ENCODE data around the gene LEMD3. TPM values are rescaled to one million over a fixed set of nuclear protein-coding genes. Genes with fewer than 3 reads are reported as not detected.

LEMD3 gene
- total and polyA plus RNA-seq, 2 donors from 2014 or later = 7.5 to 31.8 TPM

DNA sequence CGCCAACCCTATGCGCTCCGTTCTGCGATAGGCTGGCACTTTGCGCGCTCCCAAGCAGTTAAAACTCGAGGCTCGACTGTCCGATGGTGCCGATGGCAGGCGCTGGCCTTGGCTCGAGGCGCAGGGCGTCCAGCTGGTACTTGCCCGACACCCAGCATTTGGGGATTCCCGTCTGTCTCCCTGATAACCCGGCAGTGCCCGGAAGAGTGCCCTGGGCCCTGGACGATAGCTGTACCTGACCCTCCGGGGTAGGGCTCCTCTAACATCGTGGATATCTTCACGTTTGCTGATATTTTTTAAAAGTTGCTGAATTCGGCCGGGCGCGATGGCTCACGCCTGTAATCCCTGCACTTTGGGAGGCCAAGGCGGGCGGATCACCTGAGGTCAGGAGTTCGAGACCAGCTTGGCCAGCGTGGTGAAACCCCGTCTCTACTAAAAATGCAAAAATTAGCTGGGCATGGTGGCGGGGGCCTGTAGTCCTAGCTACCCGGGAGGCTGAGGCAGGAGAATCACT is 47.4 kb upstream of the LEMD3 start:
- H3K4me3 ChIP-seq (ENCODE audit: low read length in 3 of 3) = no peak overlapping the region

GRCh38 chr12:65122703-65123102 is 46.7 kb upstream of the LEMD3 start:
- Histone ChIP-seq H3K9me3 (ENCODE audit: control insufficient read depth in 2 of 3, insufficient read depth in 1 of 3, low read length in 3 of 3) (no peaks in the 10 kb centered on the region), H3K27me3 (ENCODE audit: control insufficient read depth, insufficient read depth, low read length) (peaks cover 30% of the 10 kb centered on the region), H3K4me1 (ENCODE audit: control insufficient read depth in 2 of 3, insufficient read depth in 2 of 3, low read depth in 1 of 3, low read length in 3 of 3) (no peaks in the 10 kb centered on the region), H3K36me3 (ENCODE audit: control insufficient read depth in 2 of 3, insufficient read depth in 3 of 3, low read length in 3 of 3) (no peaks in the 10 kb centered on the region), H3K27ac (ENCODE audit: low read depth in 2 of 2, low read length in 2 of 2) (no peak overlapping the region), H3K4me3 (ENCODE audit: low read length in 3 of 3) (no peak overlapping the region), H3K9ac (ENCODE audit: low read length in 3 of 3) (no peak overlapping the region)
- peak in 3 of 5 donors; percentile 19 to 35 (median 27) for DNase-seq
- TF ChIP-seq, protein P1, sequence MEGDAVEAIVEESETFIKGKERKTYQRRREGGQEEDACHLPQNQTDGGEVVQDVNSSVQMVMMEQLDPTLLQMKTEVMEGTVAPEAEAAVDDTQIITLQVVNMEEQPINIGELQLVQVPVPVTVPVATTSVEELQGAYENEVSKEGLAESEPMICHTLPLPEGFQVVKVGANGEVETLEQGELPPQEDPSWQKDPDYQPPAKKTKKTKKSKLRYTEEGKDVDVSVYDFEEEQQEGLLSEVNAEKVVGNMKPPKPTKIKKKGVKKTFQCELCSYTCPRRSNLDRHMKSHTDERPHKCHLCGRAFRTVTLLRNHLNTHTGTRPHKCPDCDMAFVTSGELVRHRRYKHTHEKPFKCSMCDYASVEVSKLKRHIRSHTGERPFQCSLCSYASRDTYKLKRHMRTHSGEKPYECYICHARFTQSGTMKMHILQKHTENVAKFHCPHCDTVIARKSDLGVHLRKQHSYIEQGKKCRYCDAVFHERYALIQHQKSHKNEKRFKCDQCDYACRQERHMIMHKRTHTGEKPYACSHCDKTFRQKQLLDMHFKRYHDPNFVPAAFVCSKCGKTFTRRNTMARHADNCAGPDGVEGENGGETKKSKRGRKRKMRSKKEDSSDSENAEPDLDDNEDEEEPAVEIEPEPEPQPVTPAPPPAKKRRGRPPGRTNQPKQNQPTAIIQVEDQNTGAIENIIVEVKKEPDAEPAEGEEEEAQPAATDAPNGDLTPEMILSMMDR (IDR thresholded peaks at IDR 0.05; ENCODE audit: borderline replicate concordance, extremely low read depth, insufficient read depth) = no peak
- FAIRE-seq = no peak
- intact Hi-C loops (cut with DNase I) = no loop called here

More for the DNA sequence above, 47.4 kb upstream of the LEMD3 start:
- no peak overlapping the region for H3K27ac ChIP-seq (ENCODE audit: low read depth in 2 of 2, low read length in 2 of 2)
- DNase-seq (peak in 2 of 5 donors; percentile 41 to 59), FAIRE-seq (no peak)
- TF ChIP-seq, protein P1 (IDR thresholded peaks at IDR 0.05; ENCODE audit: borderline replicate concordance, extremely low read depth, insufficient read depth) = no peak
- H3K9ac ChIP-seq (ENCODE audit: low read length in 3 of 3) = no peak overlapping the region
- no peaks in the 10 kb centered on the region for H3K4me1 ChIP-seq (ENCODE audit: control insufficient read depth in 2 of 3, insufficient read depth in 2 of 3, low read depth in 1 of 3, low read length in 3 of 3)
- peaks cover 33% of the 10 kb centered on the region for H3K27me3 ChIP-seq (ENCODE audit: control insufficient read depth, insufficient read depth, low read length)
- intact Hi-C loops (cut with DNase I) = no loop called here
- no peaks in the 10 kb centered on the region for H3K36me3 ChIP-seq (ENCODE audit: control insufficient read depth in 2 of 3, insufficient read depth in 3 of 3, low read length in 3 of 3)
- no peaks in the 10 kb centered on the region for H3K9me3 ChIP-seq (ENCODE audit: control insufficient read depth in 2 of 3, insufficient read depth in 1 of 3, low read length in 3 of 3)

- Histone ChIP-seq H3K9me3 (ENCODE audit: control insufficient read depth in 2 of 3, insufficient read depth in 1 of 3, low read length in 3 of 3) (no peaks in the 10 kb centered on the region), H3K36me3 (ENCODE audit: control insufficient read depth in 2 of 3, insufficient read depth in 3 of 3, low read length in 3 of 3) (no peaks in the 10 kb centered on the region), H3K4me3 (ENCODE audit: low read length in 3 of 3) (no peak overlapping the region), H3K9ac (ENCODE audit: low read length in 3 of 3) (no peak overlapping the region), H3K27ac (ENCODE audit: low read depth in 2 of 2, low read length in 2 of 2) (no peak overlapping the region), H3K27me3 (ENCODE audit: control insufficient read depth, insufficient read depth, low read length) (peaks cover 29% of the 10 kb centered on the region), H3K4me1 (ENCODE audit: control insufficient read depth in 2 of 3, insufficient read depth in 2 of 3, low read depth in 1 of 3, low read length in 3 of 3) (no peaks in the 10 kb centered on the region)
- FAIRE-seq (peak; percentile 64), DNase-seq (peak in 2 of 5 donors; percentile 48 to 75)
- TF ChIP-seq, protein P1 (IDR thresholded peaks at IDR 0.05; ENCODE audit: borderline replicate concordance, extremely low read depth, insufficient read depth) = no peak
- intact Hi-C loops (cut with DNase I) = no loop called here
These were observed 45.8 kb upstream of the LEMD3 start for GRCh38 chr12:65123435-65124063.

All from kidney (tissue), 14 donors.